ENCODE measurements around the gene CDYL2.

DNA sequence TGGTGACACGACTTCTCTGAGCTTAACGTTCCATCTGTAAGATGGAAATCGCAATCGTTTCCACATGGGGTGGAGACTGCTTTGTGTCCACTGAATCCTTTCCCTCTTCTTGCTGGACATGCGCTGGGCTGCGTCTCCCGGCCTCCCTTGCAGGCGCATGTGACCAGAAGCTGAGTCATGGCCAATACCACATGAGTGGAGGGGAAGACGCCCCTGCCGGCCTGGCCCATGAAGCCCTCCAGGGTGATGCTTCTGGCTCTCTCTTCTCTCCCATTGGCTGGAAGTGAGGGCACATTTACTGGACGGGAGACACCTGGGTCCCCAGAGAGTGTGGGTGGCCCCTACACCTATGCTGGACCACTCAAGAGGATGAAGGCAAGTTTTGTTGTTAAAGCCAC lies 192.5 kb downstream of the CDYL2 start:
- TF ChIP-seq, protein P1, sequence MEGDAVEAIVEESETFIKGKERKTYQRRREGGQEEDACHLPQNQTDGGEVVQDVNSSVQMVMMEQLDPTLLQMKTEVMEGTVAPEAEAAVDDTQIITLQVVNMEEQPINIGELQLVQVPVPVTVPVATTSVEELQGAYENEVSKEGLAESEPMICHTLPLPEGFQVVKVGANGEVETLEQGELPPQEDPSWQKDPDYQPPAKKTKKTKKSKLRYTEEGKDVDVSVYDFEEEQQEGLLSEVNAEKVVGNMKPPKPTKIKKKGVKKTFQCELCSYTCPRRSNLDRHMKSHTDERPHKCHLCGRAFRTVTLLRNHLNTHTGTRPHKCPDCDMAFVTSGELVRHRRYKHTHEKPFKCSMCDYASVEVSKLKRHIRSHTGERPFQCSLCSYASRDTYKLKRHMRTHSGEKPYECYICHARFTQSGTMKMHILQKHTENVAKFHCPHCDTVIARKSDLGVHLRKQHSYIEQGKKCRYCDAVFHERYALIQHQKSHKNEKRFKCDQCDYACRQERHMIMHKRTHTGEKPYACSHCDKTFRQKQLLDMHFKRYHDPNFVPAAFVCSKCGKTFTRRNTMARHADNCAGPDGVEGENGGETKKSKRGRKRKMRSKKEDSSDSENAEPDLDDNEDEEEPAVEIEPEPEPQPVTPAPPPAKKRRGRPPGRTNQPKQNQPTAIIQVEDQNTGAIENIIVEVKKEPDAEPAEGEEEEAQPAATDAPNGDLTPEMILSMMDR (IDR thresholded peaks at IDR 0.05; ENCODE audit: low read depth, low read length), result no peak
- no peak for TF ChIP-seq EZH2phosphoT487 (IDR thresholded peaks at IDR 0.05; ENCODE audit: low read depth)
